Stimulated activated CD8-positive, alpha-beta memory T cell treated with anti-CD3 and anti-CD28 coated beads, Interleukin-4, amount 100 ng/mL, for 4 hours (primary cell): ENCODE data around the gene SAFB2.

Experiments used
- DNase-seq, 2 donors: peaks; one replicate each; pipeline ENCODE4 v3.0.0-alpha.2; 2020; ENCODE audit warnings: low read depth in 2 of 2, low spot score in 1 of 2

SAFB2 gene

GRCh38 chr19:5585461-5586299, 36.9 kb downstream of the SAFB2 start:
- peak in 1 of 2 donors; percentile 14 for DNase-seq

- no peak for DNase-seq
These were observed 42.4 kb downstream of the SAFB2 start for GRCh38 chr19:5580161-5580571.

GRCh38 chr19:5579697-5580096, 42.9 kb downstream of the SAFB2 start:
- DNase-seq = no peak

- no peak for DNase-seq
These were observed 43.3 kb downstream of the SAFB2 start for GRCh38 chr19:5579286-5579685.

- peak; percentile 36 to 42 for DNase-seq
These were observed 44.3 kb downstream of the SAFB2 start for GRCh38 chr19:5578097-5578846.

- DNase-seq = no peak
These were observed 47.0 kb downstream of the SAFB2 start for GRCh38 chr19:5575590-5575989.

- no peak for DNase-seq
These were observed 49.9 kb downstream of the SAFB2 start for GRCh38 chr19:5572556-5573286.

GRCh38 chr19:5571777-5572176, 50.8 kb downstream of the SAFB2 start:
- no peak for DNase-seq

- DNase-seq = no peak
These were observed 54.6 kb downstream of the SAFB2 start for GRCh38 chr19:5567970-5568407.

- DNase-seq = no peak
These were observed 55.1 kb downstream of the SAFB2 start, which contains the start of gene TINCR for GRCh38 chr19:5567360-5567969. TINCR (minus strand) TSS chr19:5567953.

GRCh38 chr19:5564930-5565329, 57.6 kb downstream of the SAFB2 start:
- DNase-seq = no peak

GRCh38 chr19:5563935-5564612, 58.5 kb downstream of the SAFB2 start:
- no peak for DNase-seq

- no peak for DNase-seq
These were observed 59.6 kb downstream of the SAFB2 start for GRCh38 chr19:5563008-5563431.

GRCh38 chr19:5562280-5562679, 60.3 kb downstream of the SAFB2 start:
- no peak for DNase-seq

GRCh38 chr19:5561559-5561958, 61.0 kb downstream of the SAFB2 start:
- no peak for DNase-seq

GRCh38 chr19:5560156-5560555, 62.4 kb downstream of the SAFB2 start:
- DNase-seq = no peak

GRCh38 chr19:5559804-5560133, 62.8 kb downstream of the SAFB2 start:
- no peak for DNase-seq

GRCh38 chr19:5558101-5558621, 64.4 kb downstream of the SAFB2 start:
- DNase-seq = no peak

- no peak for DNase-seq
These were observed 64.9 kb downstream of the SAFB2 start for GRCh38 chr19:5557691-5558090.

GRCh38 chr19:5554828-5555227, 67.7 kb downstream of the SAFB2 start:
- DNase-seq = no peak
